ENCODE results near the gene TM4SF5. TPM values are rescaled to one million over a fixed set of nuclear protein-coding genes. Genes with fewer than 3 reads are reported as not detected.

TM4SF5 gene
- total RNA-seq, 1 experiment from 2014 or later = not detected

DNA sequence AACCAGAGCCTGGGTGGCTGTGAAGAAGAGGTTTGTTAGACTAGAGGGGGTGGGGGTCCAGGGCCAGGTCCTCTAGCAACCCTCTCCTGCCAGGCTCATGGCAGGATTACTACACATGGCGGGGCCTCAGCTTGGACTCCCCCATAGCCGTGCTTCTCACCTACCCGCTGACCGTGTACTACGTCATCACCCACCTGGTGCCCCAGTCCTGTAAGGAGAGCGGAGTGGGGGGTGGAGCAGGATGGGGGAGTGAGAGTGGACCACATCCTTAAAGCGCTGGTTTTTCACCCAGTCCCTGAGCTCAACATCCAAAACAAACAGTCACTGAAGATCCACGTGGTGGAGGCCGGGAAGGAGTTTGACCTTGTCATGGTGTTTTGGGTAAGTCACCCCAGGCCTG lies 27.8 kb upstream of the TM4SF5 start:
- DNase-seq (ENCODE audit: low read depth) = no peak
- in situ Hi-C loops (cut with HindIII; ENCODE audit: low pct_unique_long_range_greater_than_20kb, low sequenced_read_pairs) = no loop called here

DNA sequence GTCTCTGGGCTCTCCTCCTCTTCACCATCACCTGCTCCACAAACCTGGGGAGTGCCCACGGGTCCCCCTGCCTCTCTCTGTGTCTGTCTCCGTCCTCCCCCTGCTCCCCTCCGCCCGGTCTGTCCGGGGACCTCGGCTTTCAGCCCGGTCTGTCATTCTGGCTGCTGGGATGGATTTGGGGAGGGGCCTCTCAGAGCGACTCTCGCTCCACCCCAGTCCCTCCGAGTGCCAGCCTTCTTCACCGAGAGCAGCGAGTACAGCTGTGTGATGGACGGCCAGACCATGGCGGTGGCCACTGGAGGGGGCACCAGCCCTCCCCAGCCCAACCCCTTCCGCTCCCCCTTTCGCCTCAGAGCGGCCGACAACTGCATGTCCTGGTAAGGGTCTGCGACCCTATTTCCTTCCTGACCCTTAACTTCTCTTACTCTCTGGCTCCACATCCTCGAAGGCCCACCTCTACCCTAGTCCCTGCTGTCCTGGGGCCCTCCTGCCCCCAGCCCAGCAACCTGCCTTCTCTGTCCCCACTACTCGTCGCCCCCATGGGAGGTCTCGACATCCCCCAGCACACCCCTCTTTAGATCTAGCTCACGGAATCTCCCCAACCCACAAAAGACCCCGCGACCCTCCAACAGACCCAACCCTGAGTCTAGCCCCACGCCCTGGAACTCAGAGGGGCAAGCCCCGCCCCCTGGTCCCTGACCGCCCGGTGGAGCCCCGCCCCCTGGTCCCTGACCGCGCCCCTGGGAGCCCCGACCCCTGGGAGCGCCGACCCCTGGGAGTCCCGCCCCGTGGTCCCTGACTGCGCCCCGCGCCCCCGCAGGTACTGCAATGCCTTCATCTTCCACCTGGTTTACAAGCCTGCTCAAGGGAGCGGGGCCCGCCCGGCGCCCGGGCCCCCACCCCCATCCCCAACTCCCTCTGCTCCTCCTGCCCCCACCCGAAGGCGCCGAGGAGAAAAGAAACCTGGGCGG lies 26.4 kb upstream of the TM4SF5 start:
- in situ Hi-C loops (cut with HindIII; ENCODE audit: low pct_unique_long_range_greater_than_20kb, low sequenced_read_pairs) = no loop called here

DNA sequence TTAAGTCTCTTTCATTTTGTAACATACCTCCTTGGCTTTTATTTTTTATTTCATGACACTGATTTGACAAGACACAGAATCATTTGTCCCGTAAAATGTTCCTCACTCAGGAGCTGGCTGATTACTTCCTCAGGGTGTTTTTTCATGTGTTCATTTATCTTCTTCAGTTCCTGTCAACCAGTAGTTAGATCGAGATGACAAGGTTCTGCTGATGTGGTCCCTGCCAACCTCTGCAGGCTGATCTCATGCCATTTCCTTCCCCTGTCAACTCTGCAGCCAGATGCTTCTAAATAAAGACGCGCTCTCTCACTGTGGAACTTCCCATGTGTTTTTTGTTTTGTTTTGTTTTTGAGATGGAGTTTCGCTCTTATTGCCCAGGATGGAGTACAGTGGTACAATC lies 23.8 kb upstream of the TM4SF5 start:
- in situ Hi-C loops (cut with HindIII; ENCODE audit: low pct_unique_long_range_greater_than_20kb, low sequenced_read_pairs) = no loop called here
- no peak for DNase-seq (ENCODE audit: low read depth)

More for the DNA sequence above, 26.4 kb upstream of the TM4SF5 start:
- no peak for DNase-seq (ENCODE audit: low read depth)

DNA sequence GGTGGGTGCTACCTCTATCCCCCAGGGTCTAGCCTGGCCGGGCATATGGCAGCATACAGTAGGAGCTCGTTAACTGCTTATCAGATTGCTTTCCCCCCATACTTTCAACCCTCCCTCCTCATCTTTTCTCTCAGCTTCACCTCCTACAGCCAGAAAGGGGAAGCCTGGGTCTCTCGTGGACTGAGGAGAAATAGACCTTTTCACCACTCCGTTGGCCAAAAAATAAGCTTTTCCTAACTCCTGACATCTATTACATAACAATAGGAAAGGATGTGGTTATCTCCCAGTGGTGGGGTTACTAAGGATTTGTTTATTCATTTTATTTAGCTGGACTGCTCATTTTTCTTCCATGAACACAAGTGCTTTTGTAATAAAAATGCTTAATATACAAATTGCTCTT lies 23.0 kb upstream of the TM4SF5 start:
- DNase-seq (ENCODE audit: low read depth) = no peak
- in situ Hi-C loops (cut with HindIII; ENCODE audit: low pct_unique_long_range_greater_than_20kb, low sequenced_read_pairs) = no loop called here

DNA sequence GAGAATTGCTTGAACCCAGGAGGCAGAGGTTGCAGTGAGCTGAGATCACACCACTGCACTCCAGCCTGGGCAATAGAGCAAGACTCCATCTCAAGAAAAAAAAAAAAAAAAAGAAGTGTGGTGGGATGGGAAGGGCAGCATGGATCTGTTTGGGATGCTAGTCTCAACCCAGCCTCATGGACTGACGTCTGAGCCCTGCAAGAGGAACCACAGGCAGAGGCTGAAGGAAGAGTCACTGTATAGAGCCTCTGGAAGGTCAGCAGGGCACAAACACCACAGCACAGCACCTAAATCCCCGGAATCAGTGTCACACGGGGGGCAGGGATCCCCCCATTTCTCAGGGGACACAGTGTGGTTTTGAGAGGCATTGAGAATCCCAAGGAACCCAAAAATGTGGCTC lies 21.1 kb upstream of the TM4SF5 start:
- no peak for DNase-seq (ENCODE audit: low read depth)
- in situ Hi-C loops (cut with HindIII; ENCODE audit: low pct_unique_long_range_greater_than_20kb, low sequenced_read_pairs) = no loop called here

DNA sequence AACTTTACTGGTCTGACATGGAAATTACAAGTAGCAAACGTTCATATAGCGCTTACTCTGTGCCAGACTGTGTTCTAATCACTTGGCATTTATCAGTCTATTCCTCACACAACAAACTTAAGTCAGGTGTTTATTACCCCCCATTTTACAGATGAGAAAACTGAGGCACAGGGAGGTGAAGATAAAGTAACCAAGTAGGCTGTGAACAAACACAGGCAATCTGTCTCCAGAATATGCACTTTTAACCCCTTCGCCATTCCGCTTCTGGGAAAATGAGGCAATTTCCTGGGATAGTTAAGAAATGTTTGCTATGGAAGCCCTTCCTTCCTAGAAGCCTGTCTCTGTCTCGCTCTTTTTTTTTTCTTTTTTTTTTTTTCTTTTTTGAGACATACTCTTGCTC lies 19.8 kb upstream of the TM4SF5 start:
- in situ Hi-C loops (cut with HindIII; ENCODE audit: low pct_unique_long_range_greater_than_20kb, low sequenced_read_pairs) = no loop called here
- DNase-seq (ENCODE audit: low read depth) = no peak

DNA sequence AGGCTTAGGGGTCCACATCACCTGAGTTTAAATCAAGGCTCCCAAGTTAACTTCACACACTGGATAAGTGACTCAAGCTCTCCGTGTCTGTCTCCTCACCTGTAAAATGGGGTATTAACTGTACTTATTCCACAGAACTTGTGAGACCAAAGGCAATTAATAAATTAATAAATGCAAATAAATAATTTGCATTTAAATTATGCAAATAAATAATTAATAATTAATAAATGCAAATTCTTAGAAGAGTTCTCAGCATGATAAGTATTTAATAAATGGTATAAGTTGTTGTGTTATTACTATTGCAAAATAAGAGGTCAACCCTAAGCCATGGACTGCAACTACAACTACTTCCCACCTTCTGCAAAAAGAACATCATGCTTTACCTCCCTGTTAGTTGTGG lies 18.3 kb upstream of the TM4SF5 start:
- DNase-seq (ENCODE audit: low read depth) = no peak
- in situ Hi-C loops (cut with HindIII; ENCODE audit: low pct_unique_long_range_greater_than_20kb, low sequenced_read_pairs) = no loop called here

DNA sequence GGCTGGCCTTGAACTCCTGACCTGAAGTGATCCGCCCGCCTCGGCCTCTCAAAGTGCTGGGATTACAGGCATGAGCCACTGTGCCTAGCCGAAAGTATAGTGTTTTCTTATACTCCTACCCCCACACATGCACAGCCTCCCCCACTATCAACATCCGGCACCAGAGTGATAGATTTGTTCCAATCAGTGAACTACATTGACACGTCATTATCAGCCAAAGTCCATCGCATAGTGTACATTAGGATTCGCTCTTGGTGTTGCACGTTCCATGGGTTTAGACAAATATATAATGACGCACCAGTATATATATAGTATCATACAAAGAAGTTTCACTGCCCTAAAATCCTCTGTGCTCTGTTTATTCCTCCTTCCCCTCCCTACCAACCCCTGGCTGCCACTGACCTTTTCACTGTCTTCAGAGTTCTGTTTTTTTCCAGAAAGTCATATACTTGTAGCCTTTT lies 11.9 kb upstream of the TM4SF5 start:
- in situ Hi-C loops (cut with HindIII; ENCODE audit: low pct_unique_long_range_greater_than_20kb, low sequenced_read_pairs) = no loop called here
- DNase-seq (ENCODE audit: low read depth) = no peak

DNA sequence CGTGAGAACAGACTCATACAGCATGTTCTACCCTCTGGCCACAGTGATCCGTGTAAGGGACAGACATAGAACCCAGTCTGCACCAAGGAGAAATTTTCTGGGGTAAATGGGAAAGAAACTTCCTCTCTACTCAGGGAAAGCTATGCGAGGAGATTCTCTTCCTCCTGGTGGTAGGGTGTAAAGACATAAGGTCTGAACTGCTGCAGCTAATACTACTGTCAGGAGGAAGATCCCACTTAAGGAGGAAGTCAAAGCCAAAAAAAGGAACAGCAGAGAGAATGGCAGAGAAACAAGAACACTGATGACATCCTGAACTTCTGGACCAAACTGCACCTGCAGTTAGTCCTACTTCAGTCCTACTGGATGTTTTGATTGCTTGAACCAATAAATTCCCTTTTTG lies 7.1 kb upstream of the TM4SF5 start:
- no peak for DNase-seq (ENCODE audit: low read depth)
- in situ Hi-C loops (cut with HindIII; ENCODE audit: low pct_unique_long_range_greater_than_20kb, low sequenced_read_pairs) = no loop called here

DNA sequence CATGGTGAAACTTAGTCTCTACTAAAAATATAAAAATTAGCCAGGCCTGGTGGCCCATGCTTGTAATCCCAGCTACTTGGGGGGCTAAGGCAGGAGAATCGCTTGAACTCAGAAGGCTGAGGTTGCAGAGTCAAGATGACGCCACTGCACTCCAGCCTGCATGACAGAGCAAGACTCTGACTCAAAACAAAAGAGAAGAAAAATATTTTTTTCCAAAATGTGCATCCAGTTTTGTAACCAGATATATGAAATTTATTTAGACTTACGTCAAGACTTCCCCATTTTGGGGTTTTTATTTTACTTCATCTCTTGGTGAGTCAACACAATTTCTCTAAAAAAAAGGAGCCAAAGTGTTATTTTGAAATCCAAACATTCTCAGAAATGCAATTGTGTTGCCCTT lies 5.5 kb upstream of the TM4SF5 start:
- in situ Hi-C loops (cut with HindIII; ENCODE audit: low pct_unique_long_range_greater_than_20kb, low sequenced_read_pairs) = no loop called here
- no peak for DNase-seq (ENCODE audit: low read depth)

DNA sequence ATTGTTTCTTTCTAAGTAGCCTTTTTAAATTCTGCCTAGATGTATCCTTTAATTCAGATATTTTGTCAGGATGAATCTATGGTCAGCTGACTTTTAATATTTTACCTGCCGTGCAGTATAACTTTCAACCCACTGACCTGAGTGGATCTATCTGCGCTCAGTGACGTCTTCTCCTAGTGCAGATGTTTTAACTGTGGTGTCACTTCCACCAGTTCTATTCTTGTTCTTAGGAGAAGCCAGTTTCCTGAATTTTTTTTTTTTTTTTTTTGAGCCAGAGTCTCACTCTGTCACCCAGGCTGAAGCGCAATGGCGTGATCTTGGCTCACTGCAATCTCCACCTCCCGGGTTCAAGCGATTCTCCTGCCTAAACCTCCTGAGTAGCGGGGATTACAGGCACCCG lies 5.0 kb upstream of the TM4SF5 start:
- no peak for DNase-seq (ENCODE audit: low read depth)
- in situ Hi-C loops (cut with HindIII; ENCODE audit: low pct_unique_long_range_greater_than_20kb, low sequenced_read_pairs) = no loop called here

DNA sequence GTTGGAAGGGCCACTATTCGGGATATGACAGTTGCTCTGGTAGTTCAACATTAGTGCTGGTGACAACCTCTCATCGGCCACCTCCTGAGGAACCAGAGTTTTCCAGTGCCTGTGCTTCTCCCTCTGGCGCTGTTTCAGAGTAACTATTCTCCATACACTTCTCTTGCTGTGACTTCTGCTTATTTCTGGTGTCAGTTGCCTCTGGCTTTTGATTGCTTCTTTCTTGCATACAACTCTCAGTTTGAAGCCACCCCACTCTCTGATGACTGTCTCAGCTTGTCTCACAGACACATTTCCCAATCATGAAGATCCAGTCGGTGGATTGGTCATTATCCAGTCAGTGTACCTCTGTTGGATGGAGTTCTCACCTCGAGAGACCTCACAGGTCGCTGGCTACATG lies 3.4 kb upstream of the TM4SF5 start:
- DNase-seq (ENCODE audit: low read depth) = no peak
- in situ Hi-C loops (cut with HindIII; ENCODE audit: low pct_unique_long_range_greater_than_20kb, low sequenced_read_pairs) = no loop called here

DNA sequence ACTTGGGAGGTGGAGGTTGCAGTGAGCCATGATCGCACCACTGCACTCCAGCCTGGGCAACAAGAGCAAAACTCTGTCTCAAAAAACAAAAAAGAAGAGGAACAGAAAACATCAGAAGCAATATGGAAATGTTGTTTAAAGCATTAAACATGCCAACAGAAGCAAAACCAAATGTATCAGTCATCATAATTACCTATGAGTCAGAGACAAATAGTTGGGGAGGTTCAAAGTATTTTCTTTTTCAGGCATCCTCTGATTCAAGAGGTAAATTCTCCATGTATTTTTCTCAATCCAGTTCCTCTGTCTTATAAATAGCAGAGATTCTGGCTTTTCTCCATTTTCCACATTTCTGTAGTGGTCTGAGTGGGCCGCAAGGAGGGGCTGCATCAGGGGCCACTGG lies 2.1 kb upstream of the TM4SF5 start:
- no peak for DNase-seq (ENCODE audit: low read depth)
- in situ Hi-C loops (cut with HindIII; ENCODE audit: low pct_unique_long_range_greater_than_20kb, low sequenced_read_pairs) = no loop called here

DNA sequence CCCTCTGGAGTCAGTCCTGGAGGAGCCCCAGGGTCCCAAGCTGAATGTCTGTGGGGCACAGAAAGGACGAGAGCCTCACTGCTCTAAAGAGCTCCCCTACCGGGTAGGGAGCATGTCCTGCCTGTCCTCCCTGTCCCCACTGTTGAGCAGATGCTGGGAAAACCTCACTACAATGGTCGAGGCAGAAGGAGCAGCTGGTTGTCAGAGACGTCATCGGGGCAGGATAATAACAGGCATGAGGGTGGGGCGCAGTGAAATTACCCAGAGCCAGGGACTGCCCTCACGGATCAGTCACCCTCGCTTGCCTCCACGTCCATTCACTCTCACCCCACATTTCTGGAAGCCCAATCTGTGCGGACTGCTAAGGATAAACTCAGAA lies 538 bp downstream of the TM4SF5 start:
- in situ Hi-C loops (cut with HindIII; ENCODE audit: low pct_unique_long_range_greater_than_20kb, low sequenced_read_pairs) = no loop called here
- DNase-seq (ENCODE audit: low read depth) = no peak

DNA sequence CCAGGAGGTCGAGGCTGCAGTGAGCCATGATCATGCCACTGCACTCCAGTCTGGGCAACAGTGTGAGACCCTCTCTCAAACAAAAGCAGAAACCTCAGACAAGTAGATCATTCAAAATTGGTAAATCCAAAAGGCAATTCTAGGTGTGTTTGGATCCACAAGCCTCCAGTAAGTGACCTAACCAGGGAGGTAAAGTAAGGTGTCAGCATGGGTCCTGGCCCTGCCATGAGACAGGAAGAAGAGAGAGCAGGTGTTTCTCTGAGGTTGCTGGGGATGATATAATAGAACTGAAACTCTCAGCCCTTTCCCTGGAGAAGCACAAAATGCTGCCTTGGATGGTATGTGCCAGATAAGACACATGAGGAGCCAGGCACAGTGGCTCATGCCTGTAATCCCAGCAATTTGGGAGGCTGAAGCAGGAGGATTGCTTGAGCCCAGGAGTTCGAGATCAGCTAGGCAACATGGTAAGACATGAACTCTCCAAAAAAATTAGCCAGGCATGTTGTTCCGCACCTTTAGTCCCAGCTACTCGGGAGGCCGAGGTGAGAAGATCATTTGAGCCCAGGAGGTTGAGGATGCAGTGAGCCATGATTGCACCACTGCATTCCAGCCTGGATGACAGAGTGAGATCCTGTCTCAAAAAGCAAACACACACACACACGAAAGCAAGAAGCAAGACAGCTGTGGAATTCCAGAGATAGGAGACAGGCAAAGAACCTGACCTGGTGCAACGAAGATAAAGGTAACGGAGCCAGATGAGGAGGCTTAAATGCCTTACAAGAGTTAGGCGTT lies 6.5 kb downstream of the TM4SF5 start:
- no peak for DNase-seq (ENCODE audit: low read depth)
- in situ Hi-C loops (cut with HindIII; ENCODE audit: low pct_unique_long_range_greater_than_20kb, low sequenced_read_pairs) = no loop called here

DNA sequence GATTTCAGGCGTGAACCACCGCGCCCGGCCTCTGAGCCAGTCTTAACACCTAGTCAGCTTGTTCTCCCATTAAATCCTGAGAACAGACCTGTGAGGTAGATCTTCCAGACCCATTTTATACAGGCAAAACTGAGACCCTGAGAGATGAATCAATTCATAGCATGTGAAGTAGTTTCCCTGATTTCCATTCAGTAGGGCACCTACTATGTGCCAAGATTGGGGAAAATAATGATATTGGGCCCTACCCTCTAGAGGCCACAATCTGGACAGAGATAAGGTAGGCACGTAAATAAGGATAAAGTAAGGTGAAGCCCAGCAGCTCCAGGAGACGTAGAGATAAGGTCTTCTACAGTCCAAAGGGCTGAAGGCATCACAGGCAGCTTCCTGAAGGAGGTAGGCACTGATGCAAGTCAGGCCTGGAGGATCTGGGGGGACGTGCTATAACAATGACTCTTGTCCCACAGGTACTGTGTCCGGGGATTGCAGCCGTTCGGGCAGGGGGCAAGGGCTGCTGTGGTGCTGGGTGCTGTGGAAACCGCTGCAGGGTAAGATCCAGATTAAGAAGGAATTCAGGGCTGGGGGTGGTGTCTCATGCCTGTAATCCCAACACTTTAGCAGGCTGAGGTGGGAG lies 8.8 kb downstream of the TM4SF5 start:
- no peak for DNase-seq (ENCODE audit: low read depth)
- in situ Hi-C loops (cut with HindIII; ENCODE audit: low pct_unique_long_range_greater_than_20kb, low sequenced_read_pairs) = no loop called here

DNA sequence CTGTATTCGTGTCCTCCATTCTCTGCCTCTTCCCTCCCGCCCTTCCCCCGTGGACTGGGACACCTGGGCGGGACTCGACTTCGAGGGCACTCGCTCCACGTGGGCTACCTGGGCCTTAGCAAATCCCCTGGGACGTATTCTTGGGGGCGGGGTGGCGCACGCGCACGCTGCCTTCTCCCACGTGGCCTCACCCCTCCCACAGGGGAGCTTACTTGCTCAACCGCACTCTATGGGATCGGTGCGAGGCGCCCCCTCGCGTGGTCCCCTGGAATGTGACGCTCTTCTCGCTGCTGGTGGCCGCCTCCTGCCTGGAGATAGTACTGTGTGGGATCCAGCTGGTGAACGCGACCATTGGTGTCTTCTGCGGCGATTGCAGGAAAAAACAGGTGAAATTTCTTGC lies 11.0 kb downstream of the TM4SF5 start:
- in situ Hi-C loops (cut with HindIII; ENCODE audit: low pct_unique_long_range_greater_than_20kb, low sequenced_read_pairs) = no loop called here
- no peak for DNase-seq (ENCODE audit: low read depth)

DNA sequence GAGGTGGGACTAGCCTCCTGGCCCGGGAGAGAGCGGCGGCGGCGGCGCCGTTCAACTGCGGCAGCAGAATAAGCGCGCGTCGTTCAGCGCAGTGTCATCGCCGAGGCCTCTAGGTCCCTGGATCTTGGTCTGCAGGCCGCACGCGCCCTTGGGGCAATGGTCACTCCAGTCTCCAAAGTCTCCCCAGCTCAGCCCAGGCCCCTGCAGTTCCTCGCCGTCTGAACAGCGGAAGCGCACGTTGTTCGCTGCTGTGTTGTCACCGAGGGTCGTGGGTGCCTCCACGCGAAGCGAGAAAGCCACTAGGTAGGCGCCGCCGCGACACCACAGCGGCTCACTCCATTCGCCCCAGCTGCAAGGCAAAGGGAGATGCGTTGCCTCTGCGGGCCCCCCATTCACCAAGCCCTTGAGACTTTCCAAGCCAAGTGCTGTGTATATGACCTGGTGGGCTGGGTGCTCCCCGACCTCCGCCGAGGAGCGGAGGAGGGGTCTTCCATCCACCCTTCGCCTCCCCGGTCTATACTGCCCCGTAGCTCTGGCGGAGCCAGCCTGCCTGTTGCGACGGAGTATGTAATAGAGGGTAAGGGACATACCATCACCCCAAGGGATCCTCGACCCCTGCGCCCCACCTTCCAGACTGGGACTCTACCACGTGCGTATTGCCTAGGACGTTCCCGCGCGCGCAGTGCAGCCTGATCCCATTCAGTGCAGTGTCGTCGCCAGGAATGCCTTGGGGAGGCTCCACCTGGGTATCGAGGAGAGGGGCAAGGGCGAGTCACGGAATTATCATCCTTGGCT lies 13.8 kb downstream of the TM4SF5 start:
- in situ Hi-C loops (cut with HindIII; ENCODE audit: low pct_unique_long_range_greater_than_20kb, low sequenced_read_pairs) = no loop called here
- DNase-seq (ENCODE audit: low read depth) = no peak

All from Caki2 (cell line).